ENCODE data around the gene TMEM258. TPM values are rescaled to one million over a fixed set of nuclear protein-coding genes. Genes with fewer than 3 reads are reported as not detected.

Gene TMEM258
- total and polyA plus RNA-seq, 9 of the 15 experiments (the other 6 are each of a cell fraction or from before 2014, with no cell fraction given), result 97.2 to 856 (median 231) TPM

GRCh38 chr11:61800331-61801281 lies 8.2 kb upstream of the TMEM258 start (continued):
- TF ChIP-seq E2F8 (IDR thresholded peaks at IDR 0.05; ENCODE audit: low read depth, partially characterized antibody) (no peak), ZFP91 (CRISPR knock-in tag; IDR thresholded peaks at IDR 0.05) (no peak), ZNF583 (CRISPR knock-in tag; IDR thresholded peaks at IDR 0.05) (no peak), PYGO2 (tag; IDR thresholded peaks at IDR 0.05) (no peak), ZFP36 (IDR thresholded peaks at IDR 0.05; ENCODE audit: low read depth, low read length, partially characterized antibody) (no peak), HDAC1 (IDR thresholded peaks at IDR 0.05) (peak in 1 of 2 experiments; percentile 63; a peak in 2 of 4 replicates), ZNF561 (CRISPR knock-in tag; conservative IDR thresholded peaks at IDR 0.05) (no peak), RBFOX2 (IDR thresholded peaks at IDR 0.05; ENCODE audit: low read depth, low read length) (0 out of 2 replicates have a peak, but pooled peaks have one; percentile 29), HMG20A (CRISPR knock-in tag; conservative IDR thresholded peaks at IDR 0.05) (no peak), CC2D1A (IDR thresholded peaks at IDR 0.05) (peak; percentile 55; the same call in 1 of the 2 replicates), GATA2 (CRISPR knock-in tag; IDR thresholded peaks at IDR 0.05) (peak; percentile 82), ZNF239 (CRISPR knock-in tag; IDR thresholded peaks at IDR 0.05) (no peak), MECOM (CRISPR knock-in tag; IDR thresholded peaks at IDR 0.05) (no peak), ZNF551 (CRISPR knock-in tag; IDR thresholded peaks at IDR 0.05) (no peak), TAF7 (tag; IDR thresholded peaks at IDR 0.05) (no peak), PHB (CRISPR knock-in tag; IDR thresholded peaks at IDR 0.05) (no peak), PTBP1 (IDR thresholded peaks at IDR 0.05; ENCODE audit: low read depth, low read length) (no peak), EWSR1 (IDR thresholded peaks at IDR 0.05; ENCODE audit: borderline replicate concordance, low read depth, partially characterized antibody) (no peak), ZNF77 (CRISPR knock-in tag; IDR thresholded peaks at IDR 0.05) (no peak), ILF3 (IDR thresholded peaks at IDR 0.05; ENCODE audit: borderline replicate concordance) (no peak; the same call in 1 of the 2 replicates), RNF2 (IDR thresholded peaks at IDR 0.05) (no peak; the same call in 1 of the 2 replicates), EZH2 (IDR thresholded peaks at IDR 0.05; ENCODE audit: borderline replicate concordance, low read depth, low read length) (no peak), RFX5 (IDR thresholded peaks at IDR 0.05; ENCODE audit: low read depth, low read length) (no peak)
- TF ChIP-seq, protein P1, sequence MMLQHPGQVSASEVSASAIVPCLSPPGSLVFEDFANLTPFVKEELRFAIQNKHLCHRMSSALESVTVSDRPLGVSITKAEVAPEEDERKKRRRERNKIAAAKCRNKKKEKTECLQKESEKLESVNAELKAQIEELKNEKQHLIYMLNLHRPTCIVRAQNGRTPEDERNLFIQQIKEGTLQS (IDR thresholded peaks at IDR 0.05), result peak; percentile 79; the same call in 1 of the 2 replicates
- TF ChIP-seq, protein P1 (CRISPR knock-in tag; conservative IDR thresholded peaks at IDR 0.05), result 0 out of 2 replicates have a peak, but pooled peaks have one; percentile 37

All from K562 (cell line).